Esophagus muscularis mucosa (tissue), 4 donors: ENCODE data around the gene RDX. TPM values are rescaled to one million over a fixed set of nuclear protein-coding genes. Genes with fewer than 3 reads are reported as not detected.
"Not testable (repeated sequence)": the region's sequence is repeated elsewhere in the genome, so short reads cannot be mapped to it uniquely, and the experiment has no call there.

Experiments used
- DNase-seq: peaks from one replicate; pipeline ENCODE4 v3.0.0-alpha.2; 2017; ENCODE audit errors: extremely low spot score
- H3K27ac ChIP-seq, 4 donors: fragments of 200-600 bp; sonication (generic); replicated peaks in 1 of 4; 1 replicate in 3 of 4; 2 replicates in 1 of 4; pipeline ENCODE4 v1.5.1; 2016 to 2019; ENCODE audit warnings: mild to moderate bottlenecking in 1 of 4
- H3K27me3 ChIP-seq, 4 donors: fragments of 200-600 bp; sonication (generic); one replicate each; pipeline versions ENCODE4 v1.5.1 to v1.6.0; 2016 to 2019
- H3K36me3 ChIP-seq, 4 donors: fragments of 200-600 bp; sonication (generic); one replicate each; pipeline ENCODE4 v1.5.1; 2016 to 2019
- H3K4me1 ChIP-seq, 4 donors: fragments of 200-600 bp; sonication (generic); one replicate each; pipeline ENCODE4 v1.5.1; 2016 to 2019
- H3K4me3 ChIP-seq, 4 donors: fragments of 200-600 bp; sonication (generic); 1 replicate in 2 of 4; 2 replicates in 2 of 4; pipeline ENCODE4 v1.5.1; 2016 to 2019; ENCODE audit warnings: mild to moderate bottlenecking in 4 of 4, moderate library complexity in 1 of 4
- H3K9me3 ChIP-seq, 4 donors: fragments of 200-600 bp; sonication (generic); 1 replicate in 3 of 4; 2 replicates in 1 of 4; pipeline ENCODE4 v1.5.1; 2016 to 2019
- CTCF ChIP-seq, 3 experiments: fragments of 200-600 bp in 2 of 3; fragments of 450-650 bp in 1 of 3; sonication (generic) in 2 of 3; IDR thresholded peaks; one replicate each; pipeline ENCODE4 v1.5.1; 2017 to 2019; ENCODE audit warnings: antibody characterized with exemption in 3 of 3, mild to moderate bottlenecking in 2 of 3, moderate library complexity in 1 of 3
- EP300 ChIP-seq: sonication (generic); formaldehyde crosslinking; IDR thresholded peaks from one replicate; pipeline ENCODE4 v1.6.1; 2017; ENCODE audit warnings: antibody characterized with exemption
- POLR2A ChIP-seq: fragments of 450-650 bp; IDR thresholded peaks from one replicate; pipeline ENCODE4 v1.6.1; 2017; ENCODE audit warnings: antibody characterized with exemption, moderate library complexity, mild to moderate bottlenecking, low read depth
- POLR2AphosphoS5 ChIP-seq, 2 donors: sonication (generic); formaldehyde crosslinking; IDR thresholded peaks; one replicate each; pipeline ENCODE4 v1.6.1; 2017; ENCODE audit warnings: antibody characterized with exemption in 2 of 2
- WGBS: methylation state at CpG from one replicate; pipeline ENCODE4 v1.1.5; 2018; 5-methylcytosine and 5-hydroxymethylcytosine counted together
- intact Hi-C: fragments of 100-400 bp; cut with DNase I; formaldehyde crosslinking; loops from one replicate; pipeline ENCODE4 v1.15.1; 2023
- total RNA-seq, 4 donors: library from RNA; depleted of rRNA; stranded (reverse); fragments of >200 nt; gene quantifications; one replicate each; pipeline versions ENCODE4 v1.1.0 to v1.2.1, GENCODE V29; 2016

RDX gene
- total RNA-seq, 4 donors from 2014 or later, result 86.6 to 105 (median 90.4) TPM

DNA sequence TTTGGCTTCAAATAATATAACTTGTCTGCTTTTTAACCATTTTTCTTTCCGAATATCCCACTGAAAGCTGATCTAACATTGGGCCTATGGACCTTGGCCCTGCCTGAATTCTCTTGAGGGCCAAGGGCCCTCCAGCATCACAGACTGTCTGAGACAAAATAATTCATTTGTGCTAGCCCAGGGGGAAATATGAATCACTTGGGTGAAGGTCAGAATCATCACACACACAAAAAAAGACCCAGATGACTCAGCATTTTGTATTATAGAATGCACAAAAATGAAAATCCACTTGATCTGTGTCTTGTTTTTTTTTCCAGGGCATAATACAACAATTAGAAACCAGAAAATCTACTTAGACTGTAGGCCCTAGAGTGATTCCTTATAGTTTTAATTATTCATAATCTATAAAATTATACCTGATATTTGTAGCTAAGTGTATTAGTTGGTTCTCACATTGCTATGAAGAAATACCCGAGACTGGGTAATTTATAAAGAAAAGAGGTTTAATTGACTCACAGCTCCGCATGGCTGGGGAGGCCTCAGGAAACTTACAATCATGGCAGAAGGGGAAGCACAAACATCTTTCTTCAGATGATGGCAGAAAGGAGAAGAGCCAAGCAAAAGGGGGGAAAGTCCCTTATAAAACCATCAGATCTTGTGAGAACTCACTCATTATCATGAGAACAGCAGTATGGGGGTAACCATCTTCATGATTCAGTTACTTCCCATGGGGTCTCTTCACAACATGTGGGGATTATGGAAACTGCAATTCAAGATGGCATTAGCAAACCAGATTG is 15.6 kb upstream of the RDX start:
- Histone ChIP-seq H3K9me3 (no peaks in the 10 kb centered on the region), H3K36me3 (no peaks in the 10 kb centered on the region), H3K4me1 (peaks cover 0 to 11% (median 2%) of the 10 kb centered on the region in 4 donors), H3K4me3 (no peak overlapping the region), H3K27ac (no peak overlapping the region), H3K27me3 (no peaks in the 10 kb centered on the region)
- DNase-seq, result no peak
- intact Hi-C loops, result no loop called here
- no peak for TF ChIP-seq POLR2A
- TF ChIP-seq POLR2AphosphoS5 (IDR thresholded peaks at IDR 0.05), result no peak
- no peak for TF ChIP-seq CTCF (IDR thresholded peaks at IDR 0.05)
- TF ChIP-seq EP300, result no peak
- WGBS, result 79% methylated on average over 3 of the region's 3 CpGs

DNA sequence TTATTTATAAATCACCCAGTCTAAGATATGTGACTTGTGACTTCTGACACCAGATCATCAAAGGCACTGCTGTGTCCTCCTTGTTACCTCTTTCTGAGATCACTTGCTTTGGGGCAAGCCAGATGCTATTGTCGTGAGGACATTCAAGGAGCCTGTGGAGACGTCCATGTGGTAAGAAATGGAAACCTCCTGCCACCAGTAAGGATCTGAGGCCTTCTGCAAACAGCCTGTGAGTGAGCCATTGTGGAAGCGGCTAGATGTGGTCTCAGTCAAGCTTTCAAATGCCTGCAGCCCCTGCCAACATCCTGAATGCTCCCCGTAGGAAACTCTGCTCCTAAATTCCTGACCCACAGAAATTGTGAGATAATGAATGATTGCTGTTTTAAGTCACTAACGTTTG is 11.7 kb upstream of the RDX start:
- no peak for DNase-seq
- intact Hi-C loops, result no loop called here
- H3K27ac ChIP-seq, result no peak overlapping the region
- no peak overlapping the region for H3K4me3 ChIP-seq
- H3K4me1 ChIP-seq, result peaks cover 6 to 23% (median 18%) of the 10 kb centered on the region in 4 donors
- no peaks in the 10 kb centered on the region for H3K27me3 ChIP-seq
- TF ChIP-seq POLR2A (no peak), EP300 (no peak), CTCF (IDR thresholded peaks at IDR 0.05) (no peak), POLR2AphosphoS5 (IDR thresholded peaks at IDR 0.05) (no peak)
- no peaks in the 10 kb centered on the region for H3K36me3 ChIP-seq
- 75% methylated on average over 5 of the region's 5 CpGs for WGBS
- no peaks in the 10 kb centered on the region for H3K9me3 ChIP-seq

GRCh38 chr11:110306019-110306388 is 9.6 kb upstream of the RDX start:
- peaks cover 6 to 16% (median 14%) of the 10 kb centered on the region in 4 donors for H3K4me1 ChIP-seq
- H3K36me3 ChIP-seq, H3K27ac ChIP-seq, H3K27me3 ChIP-seq, DNase-seq, H3K4me3 ChIP-seq, H3K9me3 ChIP-seq, intact Hi-C loops: not testable (repeated sequence)
- 80% methylated on average over 4 of the region's 4 CpGs for WGBS

DNA sequence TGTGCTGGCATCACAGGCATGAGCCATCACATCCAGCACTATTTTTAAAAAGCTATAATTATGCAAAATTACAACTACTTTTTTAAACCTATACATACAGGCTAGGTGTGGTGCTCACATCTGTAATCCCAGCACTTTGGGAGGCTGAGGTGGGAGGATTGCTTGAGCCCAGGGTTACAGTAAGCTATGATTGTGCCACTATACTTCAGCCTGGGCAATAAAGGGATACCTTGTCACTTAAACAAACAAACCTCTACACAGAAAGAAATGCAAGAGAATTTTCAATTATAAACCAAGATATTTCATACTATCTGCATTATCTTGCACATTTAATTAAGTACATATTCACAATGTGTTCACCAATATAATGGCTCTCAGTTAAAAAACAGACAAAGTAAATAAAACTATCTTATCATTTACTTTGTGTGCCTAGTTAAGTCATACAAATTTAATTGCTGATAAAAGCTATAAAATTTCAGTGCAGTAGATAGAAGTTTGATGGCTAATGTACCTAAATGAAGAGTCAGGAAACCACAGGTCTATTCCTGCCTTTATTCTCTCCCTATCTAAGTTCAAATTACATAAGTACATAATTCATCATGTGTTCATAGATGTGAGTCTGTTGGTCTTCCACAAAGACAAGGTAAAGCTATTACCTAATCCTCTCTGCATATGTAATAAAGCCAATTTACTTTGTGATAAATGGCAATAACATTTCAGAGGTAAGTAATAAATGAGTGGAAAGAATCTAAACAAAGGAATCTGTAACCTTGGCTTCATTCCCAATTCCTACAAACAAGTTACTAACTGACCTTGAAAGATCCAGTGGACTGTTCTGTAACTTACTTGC is 9.0 kb upstream of the RDX start:
- Histone ChIP-seq H3K27me3 (no peaks in the 10 kb centered on the region), H3K4me1 (peaks cover 6 to 16% (median 14%) of the 10 kb centered on the region in 4 donors), H3K27ac (no peak overlapping the region), H3K9me3 (no peaks in the 10 kb centered on the region), H3K4me3 (no peak overlapping the region), H3K36me3 (no peaks in the 10 kb centered on the region)
- TF ChIP-seq POLR2AphosphoS5 (IDR thresholded peaks at IDR 0.05) (no peak), CTCF (IDR thresholded peaks at IDR 0.05) (no peak), POLR2A (no peak), EP300 (no peak)
- no peak for DNase-seq
- intact Hi-C loops, result no loop called here

GRCh38 chr11:110303414-110303826 is 7.0 kb upstream of the RDX start:
- Histone ChIP-seq H3K27ac (no peak overlapping the region), H3K4me1 (peaks cover 6 to 17% (median 14%) of the 10 kb centered on the region in 4 donors), H3K9me3 (no peaks in the 10 kb centered on the region), H3K4me3 (no peak overlapping the region), H3K36me3 (no peaks in the 10 kb centered on the region), H3K27me3 (no peaks in the 10 kb centered on the region)
- TF ChIP-seq CTCF (IDR thresholded peaks at IDR 0.05), result no peak
- no peak for TF ChIP-seq EP300
- TF ChIP-seq POLR2AphosphoS5 (IDR thresholded peaks at IDR 0.05), result no peak
- no peak for TF ChIP-seq POLR2A
- no peak for DNase-seq
- intact Hi-C loops, result no loop called here
- 90% methylated on average over 5 of the region's 5 CpGs for WGBS
